H1 (cell line): ENCODE results near the gene KLHL24. TPM values are rescaled to one million over a fixed set of nuclear protein-coding genes. Genes with fewer than 3 reads are reported as not detected.

ENCODE experiments used
- CHD7 ChIP-seq: fragments of 300-600 bp; sonication (generic); IDR thresholded peaks from 2 replicates; pipeline ENCODE4 v1.7.1; 2012; ENCODE audit warnings: low read length, moderate library complexity, mild to moderate bottlenecking, inconsistent platforms; ENCODE audit not compliant: insufficient replicate concordance
- polyA plus RNA-seq, 7 experiments: library from polyadenylated mRNA; depleted of rRNA in 3 of 7; stranded (reverse) in 5 of 7; unstranded in 2 of 7; fragments of >200 nt in 5 of 7; fragments of 200-250 nt in 2 of 7; gene quantifications; 1 replicate in 5 of 7; 2 replicates in 1 of 7; 4 replicates in 1 of 7; pipeline versions ENCODE4 v1.2.1 to v1.2.3, GENCODE V29; 2011 to 2013; ENCODE audit warnings: missing spikeins in 2 of 7, mixed read lengths in 2 of 7
- total RNA-seq: library from RNA; stranded (reverse); fragmentation: NEBNext Ultra II Directional; extraction: Animal tissue kit (Norgen Biotek cat#: 25700); gene quantifications from 2 replicates; pipeline ENCODE4 v1.2.1, GENCODE V29; 2021

The KLHL24 gene
- total and polyA plus RNA-seq, 2 of the 8 experiments (the other 6 are each of a cell fraction or from before 2014, with no cell fraction given): 12.5 to 36.2 TPM

- no peak for TF ChIP-seq CHD7
- TF ChIP-seq, all 59 proteins: peak for 0
These were observed 6.5 kb downstream of the KLHL24 start (continued) for GRCh38 chr3:183641882-183642281.
